ENCODE results near the gene SSTR4.

DNA sequence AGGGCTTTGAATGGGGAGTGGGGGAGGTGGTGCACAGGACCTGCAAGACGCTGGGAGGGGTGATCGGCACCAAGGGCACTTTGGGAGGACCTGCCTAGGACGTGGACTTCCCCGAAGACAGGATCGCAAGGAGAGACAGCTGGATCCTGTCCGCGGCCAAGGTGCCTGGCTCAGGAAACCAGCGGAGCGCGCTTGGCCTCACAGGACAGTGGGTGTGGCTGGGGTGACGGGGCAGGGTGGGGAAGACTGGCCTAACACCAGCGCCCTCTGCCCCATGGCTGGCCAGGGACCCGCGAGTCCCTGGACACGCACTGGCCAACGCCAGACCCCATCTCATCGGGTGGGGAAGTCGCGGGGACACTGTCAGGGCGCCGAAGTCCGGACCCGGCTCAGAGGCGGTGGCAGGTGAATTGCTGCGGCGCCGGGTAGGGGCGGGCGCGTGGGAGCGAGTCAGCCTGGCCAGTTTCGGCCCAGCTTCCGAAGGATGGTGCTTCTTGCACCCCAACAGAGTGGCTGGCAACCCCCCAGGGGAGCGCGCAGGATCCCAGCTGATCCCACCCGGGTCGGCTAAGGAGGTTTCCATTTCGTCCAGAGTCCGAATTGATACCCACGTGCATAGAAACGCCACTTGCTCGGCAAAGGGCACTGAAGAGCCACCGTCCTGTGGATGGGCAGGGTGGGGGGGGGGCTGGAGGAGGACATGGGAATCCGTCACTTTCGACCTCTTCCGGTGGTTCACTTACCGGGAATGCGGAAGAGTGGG, 15.1 kb downstream of the SSTR4 start:
- TF ChIP-seq RFX5 (IDR thresholded peaks at IDR 0.05) (no peak), CHD2 (IDR thresholded peaks at IDR 0.05; ENCODE audit: low read length, partially characterized antibody) (no peak), SMC3 (IDR thresholded peaks at IDR 0.05) (no peak)
- TF ChIP-seq, protein P1, sequence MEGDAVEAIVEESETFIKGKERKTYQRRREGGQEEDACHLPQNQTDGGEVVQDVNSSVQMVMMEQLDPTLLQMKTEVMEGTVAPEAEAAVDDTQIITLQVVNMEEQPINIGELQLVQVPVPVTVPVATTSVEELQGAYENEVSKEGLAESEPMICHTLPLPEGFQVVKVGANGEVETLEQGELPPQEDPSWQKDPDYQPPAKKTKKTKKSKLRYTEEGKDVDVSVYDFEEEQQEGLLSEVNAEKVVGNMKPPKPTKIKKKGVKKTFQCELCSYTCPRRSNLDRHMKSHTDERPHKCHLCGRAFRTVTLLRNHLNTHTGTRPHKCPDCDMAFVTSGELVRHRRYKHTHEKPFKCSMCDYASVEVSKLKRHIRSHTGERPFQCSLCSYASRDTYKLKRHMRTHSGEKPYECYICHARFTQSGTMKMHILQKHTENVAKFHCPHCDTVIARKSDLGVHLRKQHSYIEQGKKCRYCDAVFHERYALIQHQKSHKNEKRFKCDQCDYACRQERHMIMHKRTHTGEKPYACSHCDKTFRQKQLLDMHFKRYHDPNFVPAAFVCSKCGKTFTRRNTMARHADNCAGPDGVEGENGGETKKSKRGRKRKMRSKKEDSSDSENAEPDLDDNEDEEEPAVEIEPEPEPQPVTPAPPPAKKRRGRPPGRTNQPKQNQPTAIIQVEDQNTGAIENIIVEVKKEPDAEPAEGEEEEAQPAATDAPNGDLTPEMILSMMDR (IDR thresholded peaks at IDR 0.05) = no peak
